Memory B cell (primary cell): ENCODE measurements around the gene SAYSD1.
"Not testable (repeated sequence)": the region's sequence is repeated elsewhere in the genome, so short reads cannot be mapped to it uniquely, and the experiment has no call there.

Experiments
- ATAC-seq: fragments of 150-1000 bp; cut with Tn5 transposase; 2 replicates; pipeline ENCODE4 v1.10.0; 2021; ENCODE audit warnings: low read depth, mild to moderate bottlenecking, moderate library complexity
- DNase-seq, 2 donors: peaks; one replicate each; pipeline ENCODE4 v3.0.0; 2022; ENCODE audit warnings: low spot score in 2 of 2
- H3K27ac Mint-ChIP-seq: one replicate; pipeline ENCODE4 v1.8.0; 2022; ENCODE audit warnings: mild to moderate bottlenecking, moderate library complexity, mixed read lengths
- H3K27me3 Mint-ChIP-seq: one replicate; pipeline ENCODE4 v1.8.0; 2022; ENCODE audit warnings: mixed read lengths
- H3K36me3 Mint-ChIP-seq: one replicate; pipeline ENCODE4 v1.8.0; 2022; ENCODE audit warnings: mild to moderate bottlenecking, mixed read lengths
- H3K4me1 Mint-ChIP-seq: one replicate; pipeline ENCODE4 v1.8.0; 2022; ENCODE audit warnings: mixed read lengths
- H3K4me3 Mint-ChIP-seq: one replicate; pipeline ENCODE4 v1.8.0; 2022; ENCODE audit warnings: mild to moderate bottlenecking, moderate library complexity, mixed read lengths
- H3K9me3 Mint-ChIP-seq: one replicate; pipeline ENCODE4 v1.8.0; 2022; ENCODE audit warnings: mixed read lengths

Gene SAYSD1

GRCh38 chr6:39114704-39115599 lies at the start of gene SAYSD1:
Gene SAYSD1 (minus strand): TSS chr6:39115186. CDS start chr6:39115089, 97 bp downstream.
- Mint-ChIP-seq H3K4me3 (peak within 1 kb of the TSS; percentile 84), H3K27ac (peak within 1 kb of the TSS; percentile 91), H3K27me3 (no peaks in the 10 kb centered on the region), H3K9me3 (no peaks in the 10 kb centered on the region), H3K36me3 (peaks cover 3% of the 10 kb centered on the region), H3K4me1 (peaks cover 16% of the 10 kb centered on the region)
- DNase-seq (peak; percentile 89 to 92), ATAC-seq (peak; percentile 89)

GRCh38 chr6:39157511-39157910 lies 42.5 kb upstream of the SAYSD1 start:
- H3K4me1 Mint-ChIP-seq: no peaks in the 10 kb centered on the region
- ATAC-seq (no peak), DNase-seq (no peak)
- H3K4me3 Mint-ChIP-seq: no peak overlapping the region
- peaks cover 18% of the 10 kb centered on the region for H3K27me3 Mint-ChIP-seq
- no peaks in the 10 kb centered on the region for H3K36me3 Mint-ChIP-seq
- peaks cover 1% of the 10 kb centered on the region for H3K9me3 Mint-ChIP-seq
- no peak overlapping the region for H3K27ac Mint-ChIP-seq

- ATAC-seq (no peak), DNase-seq (no peak)
- peaks cover 25% of the 10 kb centered on the region for H3K27me3 Mint-ChIP-seq
- no peak overlapping the region for H3K4me3 Mint-ChIP-seq
- H3K36me3 Mint-ChIP-seq: no peaks in the 10 kb centered on the region
- H3K27ac Mint-ChIP-seq: no peak overlapping the region
- peaks cover 4% of the 10 kb centered on the region for H3K4me1 Mint-ChIP-seq
- H3K9me3 Mint-ChIP-seq: peaks cover 1% of the 10 kb centered on the region
These were observed 41.8 kb upstream of the SAYSD1 start for GRCh38 chr6:39156801-39157200.

- DNase-seq: no peak
These were observed 39.7 kb upstream of the SAYSD1 start for GRCh38 chr6:39154705-39155104.

GRCh38 chr6:39153766-39154397 lies 38.9 kb upstream of the SAYSD1 start:
- Mint-ChIP-seq H3K4me3 (no peak overlapping the region), H3K36me3 (no peaks in the 10 kb centered on the region), H3K4me1 (peaks cover 4% of the 10 kb centered on the region), H3K27me3 (peaks cover 26% of the 10 kb centered on the region), H3K9me3 (no peaks in the 10 kb centered on the region), H3K27ac (no peak overlapping the region)
- DNase-seq (no peak), ATAC-seq (no peak)

More at GRCh38 chr6:39154705-39155104, 39.7 kb upstream of the SAYSD1 start:
- ATAC-seq: no peak
- Mint-ChIP-seq H3K27ac (no peak overlapping the region), H3K4me1 (peaks cover 4% of the 10 kb centered on the region), H3K9me3 (no peaks in the 10 kb centered on the region), H3K36me3 (no peaks in the 10 kb centered on the region), H3K27me3 (peaks cover 24% of the 10 kb centered on the region), H3K4me3 (no peak overlapping the region)

GRCh38 chr6:39152262-39152661 lies 37.3 kb upstream of the SAYSD1 start:
- Mint-ChIP-seq H3K27me3 (peaks cover 27% of the 10 kb centered on the region), H3K27ac (no peak overlapping the region), H3K9me3 (no peaks in the 10 kb centered on the region), H3K36me3 (no peaks in the 10 kb centered on the region), H3K4me3 (no peak overlapping the region), H3K4me1 (peaks cover 4% of the 10 kb centered on the region)
- no peak for DNase-seq
- no peak for ATAC-seq

- Mint-ChIP-seq H3K27ac (no peak overlapping the region), H3K4me1 (peaks cover 4% of the 10 kb centered on the region), H3K36me3 (no peaks in the 10 kb centered on the region), H3K27me3 (peaks cover 27% of the 10 kb centered on the region), H3K9me3 (no peaks in the 10 kb centered on the region), H3K4me3 (no peak overlapping the region)
- ATAC-seq (no peak), DNase-seq (no peak)
These were observed 36.2 kb upstream of the SAYSD1 start for GRCh38 chr6:39151211-39151610.

GRCh38 chr6:39144481-39145173 lies 29.6 kb upstream of the SAYSD1 start:
- peaks cover 4% of the 10 kb centered on the region for H3K9me3 Mint-ChIP-seq
- DNase-seq (no peak), ATAC-seq (no peak)
- peaks cover 1% of the 10 kb centered on the region for H3K36me3 Mint-ChIP-seq
- H3K27ac Mint-ChIP-seq: no peak overlapping the region
- no peak overlapping the region for H3K4me3 Mint-ChIP-seq
- peaks cover 15% of the 10 kb centered on the region for H3K27me3 Mint-ChIP-seq
- no peaks in the 10 kb centered on the region for H3K4me1 Mint-ChIP-seq

- Mint-ChIP-seq H3K36me3 (peaks cover 1% of the 10 kb centered on the region), H3K4me1 (no peaks in the 10 kb centered on the region), H3K4me3 (no peak overlapping the region), H3K9me3 (peaks cover 6% of the 10 kb centered on the region), H3K27ac (no peak overlapping the region), H3K27me3 (peaks cover 12% of the 10 kb centered on the region)
- ATAC-seq: peak; percentile 15
- no peak for DNase-seq
These were observed 28.4 kb upstream of the SAYSD1 start for GRCh38 chr6:39143238-39143930.

- Mint-ChIP-seq H3K27me3 (peaks cover 12% of the 10 kb centered on the region), H3K36me3 (peaks cover 1% of the 10 kb centered on the region), H3K4me3 (no peak overlapping the region), H3K27ac (no peak overlapping the region), H3K4me1 (no peaks in the 10 kb centered on the region), H3K9me3 (peaks cover 8% of the 10 kb centered on the region)
- ATAC-seq: no peak
- no peak for DNase-seq
These were observed 25.7 kb upstream of the SAYSD1 start for GRCh38 chr6:39140556-39141167.

- H3K27me3 Mint-ChIP-seq: peaks cover 12% of the 10 kb centered on the region
- no peaks in the 10 kb centered on the region for H3K36me3 Mint-ChIP-seq
- peak in 1 of 2 donors; percentile 14 for DNase-seq
- no peak overlapping the region for H3K4me3 Mint-ChIP-seq
- H3K9me3 Mint-ChIP-seq: peaks cover 4% of the 10 kb centered on the region
- H3K27ac Mint-ChIP-seq: no peak overlapping the region
- H3K4me1 Mint-ChIP-seq: no peaks in the 10 kb centered on the region
- no peak for ATAC-seq
These were observed 22.3 kb upstream of the SAYSD1 start for GRCh38 chr6:39137245-39137644.

GRCh38 chr6:39136207-39136606 lies 21.2 kb upstream of the SAYSD1 start:
- not testable (repeated sequence) for H3K27ac Mint-ChIP-seq, H3K9me3 Mint-ChIP-seq, H3K4me1 Mint-ChIP-seq, DNase-seq, ATAC-seq, H3K4me3 Mint-ChIP-seq, H3K36me3 Mint-ChIP-seq
- peaks cover 15% of the 10 kb centered on the region for H3K27me3 Mint-ChIP-seq

GRCh38 chr6:39134761-39135160 lies 19.8 kb upstream of the SAYSD1 start:
- not testable (repeated sequence) for H3K4me3 Mint-ChIP-seq

More at GRCh38 chr6:39134761-39135160, 19.8 kb upstream of the SAYSD1 start:
- not testable (repeated sequence) for H3K27me3 Mint-ChIP-seq, H3K9me3 Mint-ChIP-seq, H3K36me3 Mint-ChIP-seq, DNase-seq, ATAC-seq, H3K4me1 Mint-ChIP-seq, H3K27ac Mint-ChIP-seq
